ENCODE measurements around the gene SBNO1.
"Not testable (repeated sequence)": the region's sequence is repeated elsewhere in the genome, so short reads cannot be mapped to it uniquely, and the experiment has no call there.

Gene SBNO1

GRCh38 chr12:123364532-123365024, at the start of gene SBNO1:
SBNO1 (minus strand) TSS chr12:123364847; CDS start chr12:123350441, 14,406 bp downstream.
- in situ Hi-C loops (cut with MboI; ENCODE audit: low sequenced_read_pairs) = no loop called here

GRCh38 chr12:123410041-123410412, 45.4 kb upstream of the SBNO1 start:
- in situ Hi-C loops (cut with MboI; ENCODE audit: low sequenced_read_pairs) = no loop called here

- in situ Hi-C loops (cut with MboI; ENCODE audit: low sequenced_read_pairs) = not testable (repeated sequence)
Observed at GRCh38 chr12:123409284-123410040, 44.8 kb upstream of the SBNO1 start.

- in situ Hi-C loops (cut with MboI; ENCODE audit: low sequenced_read_pairs) = not testable (repeated sequence)
Observed at GRCh38 chr12:123408619-123409018, 44.0 kb upstream of the SBNO1 start.

- in situ Hi-C loops (cut with MboI; ENCODE audit: low sequenced_read_pairs) = not testable (repeated sequence)
Observed at GRCh38 chr12:123407934-123408333, 43.3 kb upstream of the SBNO1 start.

- in situ Hi-C loops (cut with MboI; ENCODE audit: low sequenced_read_pairs) = not testable (repeated sequence)
Observed at GRCh38 chr12:123407269-123407668, 42.6 kb upstream of the SBNO1 start.

- in situ Hi-C loops (cut with MboI; ENCODE audit: low sequenced_read_pairs) = no loop called here
Observed at GRCh38 chr12:123404581-123404980, 39.9 kb upstream of the SBNO1 start.

- in situ Hi-C loops (cut with MboI; ENCODE audit: low sequenced_read_pairs) = no loop called here
Observed at GRCh38 chr12:123401753-123402683, 37.4 kb upstream of the SBNO1 start.

- in situ Hi-C loops (cut with MboI; ENCODE audit: low sequenced_read_pairs) = no loop called here
Observed at GRCh38 chr12:123399255-123399617, 34.6 kb upstream of the SBNO1 start.

- in situ Hi-C loops (cut with MboI; ENCODE audit: low sequenced_read_pairs) = no loop called here
Observed at GRCh38 chr12:123398550-123399254, 34.1 kb upstream of the SBNO1 start.

- in situ Hi-C loops (cut with MboI; ENCODE audit: low sequenced_read_pairs) = no loop called here
Observed at GRCh38 chr12:123398177-123398549, 33.5 kb upstream of the SBNO1 start.

GRCh38 chr12:123397400-123397799, 32.8 kb upstream of the SBNO1 start:
- in situ Hi-C loops (cut with MboI; ENCODE audit: low sequenced_read_pairs) = no loop called here

- in situ Hi-C loops (cut with MboI; ENCODE audit: low sequenced_read_pairs) = no loop called here
Observed at GRCh38 chr12:123396954-123397353, 32.3 kb upstream of the SBNO1 start.

GRCh38 chr12:123396543-123396942, 31.9 kb upstream of the SBNO1 start:
- in situ Hi-C loops (cut with MboI; ENCODE audit: low sequenced_read_pairs) = no loop called here

- in situ Hi-C loops (cut with MboI; ENCODE audit: low sequenced_read_pairs) = no loop called here
Observed at GRCh38 chr12:123395236-123395635, 30.6 kb upstream of the SBNO1 start.

GRCh38 chr12:123393747-123394146, 29.1 kb upstream of the SBNO1 start:
- in situ Hi-C loops (cut with MboI; ENCODE audit: low sequenced_read_pairs) = no loop called here

- in situ Hi-C loops (cut with MboI; ENCODE audit: low sequenced_read_pairs) = no loop called here
Observed at GRCh38 chr12:123391546-123392343, 27.1 kb upstream of the SBNO1 start.

- in situ Hi-C loops (cut with MboI; ENCODE audit: low sequenced_read_pairs) = no loop called here
Observed at GRCh38 chr12:123390498-123391426, 26.1 kb upstream of the SBNO1 start.

Measured in HL-60/S4 (cell line).